ENCODE measurements around the gene FAM180B. TPM values are rescaled to one million over a fixed set of nuclear protein-coding genes. Genes with fewer than 3 reads are reported as not detected.

Gene FAM180B
- total and polyA plus RNA-seq, 2 of the 4 experiments (the other 2 are of a cell fraction) = not detected

- ChIA-PET CTCF (interaction anchor here (0.9 kb wide), 1 partner anchor 30 kb away, joined by 6 read pairs; no protein-coding TSS in a partner anchor), POLR2A (ENCODE audit: unreplicated experiment) (no interaction called here)
- Histone ChIP-seq H4K20me1 (ENCODE audit: insufficient read depth, low read length) (no peaks in the 10 kb centered on the region), H3K4me3 (ENCODE audit: insufficient read depth, low read depth, low read length) (no peak overlapping the region), H3K36me3 (ENCODE audit: control insufficient read depth, insufficient read depth, low read length) (no peaks in the 10 kb centered on the region), H3K4ac (ENCODE audit: low read depth, low read length) (no peak overlapping the region), H3K79me1 (ENCODE audit: low read depth in 1 of 2, low read length in 2 of 2) (no peaks in the 10 kb centered on the region), H3K14ac (replicated peaks; ENCODE audit: low read depth, low read length) (no peak overlapping the region), H2AFZ (replicated peaks; ENCODE audit: low read length, poor library complexity) (no peak overlapping the region), H2BK20ac (ENCODE audit: low read depth, low read length) (no peak overlapping the region), H4K91ac (ENCODE audit: insufficient read depth, low read depth, low read length) (no peak overlapping the region), H2BK120ac (ENCODE audit: low read depth, low read length) (no peak overlapping the region), H3K9ac (ENCODE audit: low read depth, low read length) (no peak overlapping the region), H3K9me1 (ENCODE audit: insufficient read depth, low read length) (no peaks in the 10 kb centered on the region), H2BK15ac (ENCODE audit: low read depth, low read length) (no peak overlapping the region), H3K23ac (ENCODE audit: low read depth, low read length) (no peak overlapping the region), H3K9me3 (ENCODE audit: control insufficient read depth, insufficient read depth, low read length) (no peaks in the 10 kb centered on the region), H3K18ac (ENCODE audit: low read depth, low read length) (no peak overlapping the region), H2AK5ac (ENCODE audit: low read depth, low read length) (no peak overlapping the region), H3K4me1 (ENCODE audit: control insufficient read depth, insufficient read depth, low read length) (no peaks in the 10 kb centered on the region), H2BK5ac (ENCODE audit: low read depth, low read length, poor library complexity, severe bottlenecking) (no peak overlapping the region), H3K27me3 (ENCODE audit: control insufficient read depth, insufficient read depth, low read length) (peaks cover 46% of the 10 kb centered on the region), H3K4me2 (ENCODE audit: low read depth, low read length) (no peak overlapping the region), H2AK9ac (replicated peaks; ENCODE audit: low read depth, low read length, poor library complexity) (no peak overlapping the region), H4K5ac (ENCODE audit: low read depth, low read length) (no peak overlapping the region), H3K56ac (ENCODE audit: extremely low read depth, insufficient read depth, low read length) (no peak overlapping the region), H4K8ac (ENCODE audit: low read depth in 2 of 2, low read length in 2 of 2) (no peak overlapping the region), H3K27ac (ENCODE audit: insufficient read depth, low read length) (no peak overlapping the region)
- WGBS, 2 experiments (ENCODE audit: extremely low coverage in 2 of 2, insufficient read length in 1 of 2) = no CpG with 5 or more reads among the region's 1 CpG
- dilution Hi-C loops (cut with HindIII; ENCODE audit: low sequenced_read_pairs, unreplicated experiment) = no loop called here
- TF ChIP-seq NFE2L2 (IDR thresholded peaks at IDR 0.05; ENCODE audit: low read depth, low read length) = no peak
- in situ Hi-C loops (cut with MboI; ENCODE audit: low sequenced_read_pairs) = no loop called here
- no peak for DNase-seq
- ATAC-seq (ENCODE audit: low read depth) = no peak
- intact Hi-C loops (cut with micrococcal nuclease) = no loop called here
- BruUV-seq (replicated peaks) = no TSS peak
Observed at GRCh38 chr11:47595967-47596366, 9.5 kb downstream of the FAM180B start.
